ENCODE measurements around the gene ZNF710.

DNA sequence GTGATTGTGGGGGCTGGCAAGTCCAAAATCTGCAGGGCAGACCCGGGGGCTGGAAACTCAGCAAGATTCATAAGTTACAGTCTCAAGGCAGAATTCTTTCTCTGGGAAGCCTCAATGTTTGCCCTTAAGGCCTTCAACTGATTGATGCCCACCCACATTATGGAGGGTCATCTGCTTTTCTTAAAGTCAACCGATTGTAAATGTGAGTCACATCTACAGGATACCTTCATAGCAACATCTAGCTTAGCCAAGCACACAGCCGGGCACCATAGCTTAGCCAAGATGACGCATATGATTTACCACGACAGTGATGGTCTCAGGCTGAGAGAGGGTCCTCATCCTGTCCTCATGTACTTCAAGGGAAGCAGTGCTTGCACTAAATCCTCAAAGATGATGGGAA lies 57.7 kb downstream of the ZNF710 start:
- TF ChIP-seq, protein P1, sequence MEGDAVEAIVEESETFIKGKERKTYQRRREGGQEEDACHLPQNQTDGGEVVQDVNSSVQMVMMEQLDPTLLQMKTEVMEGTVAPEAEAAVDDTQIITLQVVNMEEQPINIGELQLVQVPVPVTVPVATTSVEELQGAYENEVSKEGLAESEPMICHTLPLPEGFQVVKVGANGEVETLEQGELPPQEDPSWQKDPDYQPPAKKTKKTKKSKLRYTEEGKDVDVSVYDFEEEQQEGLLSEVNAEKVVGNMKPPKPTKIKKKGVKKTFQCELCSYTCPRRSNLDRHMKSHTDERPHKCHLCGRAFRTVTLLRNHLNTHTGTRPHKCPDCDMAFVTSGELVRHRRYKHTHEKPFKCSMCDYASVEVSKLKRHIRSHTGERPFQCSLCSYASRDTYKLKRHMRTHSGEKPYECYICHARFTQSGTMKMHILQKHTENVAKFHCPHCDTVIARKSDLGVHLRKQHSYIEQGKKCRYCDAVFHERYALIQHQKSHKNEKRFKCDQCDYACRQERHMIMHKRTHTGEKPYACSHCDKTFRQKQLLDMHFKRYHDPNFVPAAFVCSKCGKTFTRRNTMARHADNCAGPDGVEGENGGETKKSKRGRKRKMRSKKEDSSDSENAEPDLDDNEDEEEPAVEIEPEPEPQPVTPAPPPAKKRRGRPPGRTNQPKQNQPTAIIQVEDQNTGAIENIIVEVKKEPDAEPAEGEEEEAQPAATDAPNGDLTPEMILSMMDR (IDR thresholded peaks at IDR 0.05): no peak
- TF ChIP-seq POLR2A (IDR thresholded peaks at IDR 0.05): no peak

All from testis (tissue), 2 donors.